ENCODE results near the gene C11orf68. TPM values are rescaled to one million over a fixed set of nuclear protein-coding genes. Genes with fewer than 3 reads are reported as not detected.

Gene C11orf68
- total and polyA plus RNA-seq, 2 experiments from 2014 or later = 16.8 to 23.2 TPM

GRCh38 chr11:65942531-65942930 lies 23.7 kb upstream of the C11orf68 start:
- Histone ChIP-seq H3K4me1 (ENCODE audit: insufficient read depth) (peaks cover 20% of the 10 kb centered on the region), H3K4me2 (no peak overlapping the region), H3K79me2 (replicated peaks; ENCODE audit: insufficient read depth) (no peaks in the 10 kb centered on the region), H3K4me3 (no peak overlapping the region), H3K9me2 (ENCODE audit: insufficient read depth) (no peaks in the 10 kb centered on the region), H2AFZ (no peak overlapping the region), H3K27ac (ENCODE audit: low read depth) (no peak overlapping the region), H3F3A (replicated peaks; ENCODE audit: low read depth) (peaks cover 6% of the 10 kb centered on the region; the same call in 1 of the 2 replicates), H4K20me1 (replicated peaks; ENCODE audit: insufficient read depth) (no peaks in the 10 kb centered on the region), H3K27me3 (ENCODE audit: insufficient read depth) (no peaks in the 10 kb centered on the region), H3K36me3 (ENCODE audit: insufficient read depth) (no peaks in the 10 kb centered on the region)
- H3K4me1 Mint-ChIP-seq = peaks cover 35% of the 10 kb centered on the region
- no peak for TF ChIP-seq POLR2AphosphoS5 (IDR thresholded peaks at IDR 0.05; ENCODE audit: low read depth)
- TF ChIP-seq ZNF462 (CRISPR knock-in tag; IDR thresholded peaks at IDR 0.05) = no peak
- no peak for TF ChIP-seq ZNF114 (CRISPR knock-in tag; IDR thresholded peaks at IDR 0.05)
- no peak for TF ChIP-seq STAT1 (IDR thresholded peaks at IDR 0.05; ENCODE audit: unreplicated experiment)
- no peak for TF ChIP-seq ETS1 (IDR thresholded peaks at IDR 0.05)
- TF ChIP-seq, protein P1, sequence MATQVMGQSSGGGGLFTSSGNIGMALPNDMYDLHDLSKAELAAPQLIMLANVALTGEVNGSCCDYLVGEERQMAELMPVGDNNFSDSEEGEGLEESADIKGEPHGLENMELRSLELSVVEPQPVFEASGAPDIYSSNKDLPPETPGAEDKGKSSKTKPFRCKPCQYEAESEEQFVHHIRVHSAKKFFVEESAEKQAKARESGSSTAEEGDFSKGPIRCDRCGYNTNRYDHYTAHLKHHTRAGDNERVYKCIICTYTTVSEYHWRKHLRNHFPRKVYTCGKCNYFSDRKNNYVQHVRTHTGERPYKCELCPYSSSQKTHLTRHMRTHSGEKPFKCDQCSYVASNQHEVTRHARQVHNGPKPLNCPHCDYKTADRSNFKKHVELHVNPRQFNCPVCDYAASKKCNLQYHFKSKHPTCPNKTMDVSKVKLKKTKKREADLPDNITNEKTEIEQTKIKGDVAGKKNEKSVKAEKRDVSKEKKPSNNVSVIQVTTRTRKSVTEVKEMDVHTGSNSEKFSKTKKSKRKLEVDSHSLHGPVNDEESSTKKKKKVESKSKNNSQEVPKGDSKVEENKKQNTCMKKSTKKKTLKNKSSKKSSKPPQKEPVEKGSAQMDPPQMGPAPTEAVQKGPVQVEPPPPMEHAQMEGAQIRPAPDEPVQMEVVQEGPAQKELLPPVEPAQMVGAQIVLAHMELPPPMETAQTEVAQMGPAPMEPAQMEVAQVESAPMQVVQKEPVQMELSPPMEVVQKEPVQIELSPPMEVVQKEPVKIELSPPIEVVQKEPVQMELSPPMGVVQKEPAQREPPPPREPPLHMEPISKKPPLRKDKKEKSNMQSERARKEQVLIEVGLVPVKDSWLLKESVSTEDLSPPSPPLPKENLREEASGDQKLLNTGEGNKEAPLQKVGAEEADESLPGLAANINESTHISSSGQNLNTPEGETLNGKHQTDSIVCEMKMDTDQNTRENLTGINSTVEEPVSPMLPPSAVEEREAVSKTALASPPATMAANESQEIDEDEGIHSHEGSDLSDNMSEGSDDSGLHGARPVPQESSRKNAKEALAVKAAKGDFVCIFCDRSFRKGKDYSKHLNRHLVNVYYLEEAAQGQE (IDR thresholded peaks at IDR 0.05; ENCODE audit: unreplicated experiment) = no peak
- TF ChIP-seq EZH2 (IDR thresholded peaks at IDR 0.05; ENCODE audit: low read depth, unreplicated experiment) = no peak
- no peak for DNase-seq (ENCODE audit: low spot score)
- peaks cover 19% of the 10 kb centered on the region for H3K27me3 Mint-ChIP-seq (ENCODE audit: insufficient read depth, low read depth, poor library complexity)
- H3K27ac Mint-ChIP-seq = no peak overlapping the region
- no peaks in the 10 kb centered on the region for H3K36me3 Mint-ChIP-seq (ENCODE audit: low read depth)
- ATAC-seq = no peak
- no peak overlapping the region for H3K4me3 Mint-ChIP-seq
- H3K9me3 Mint-ChIP-seq = no peaks in the 10 kb centered on the region
